ENCODE measurements around the gene OLA1. TPM values are rescaled to one million over a fixed set of nuclear protein-coding genes. Genes with fewer than 3 reads are reported as not detected.

OLA1 gene
- total RNA-seq, 1 donor from 2014 or later = 79.4 TPM

DNA sequence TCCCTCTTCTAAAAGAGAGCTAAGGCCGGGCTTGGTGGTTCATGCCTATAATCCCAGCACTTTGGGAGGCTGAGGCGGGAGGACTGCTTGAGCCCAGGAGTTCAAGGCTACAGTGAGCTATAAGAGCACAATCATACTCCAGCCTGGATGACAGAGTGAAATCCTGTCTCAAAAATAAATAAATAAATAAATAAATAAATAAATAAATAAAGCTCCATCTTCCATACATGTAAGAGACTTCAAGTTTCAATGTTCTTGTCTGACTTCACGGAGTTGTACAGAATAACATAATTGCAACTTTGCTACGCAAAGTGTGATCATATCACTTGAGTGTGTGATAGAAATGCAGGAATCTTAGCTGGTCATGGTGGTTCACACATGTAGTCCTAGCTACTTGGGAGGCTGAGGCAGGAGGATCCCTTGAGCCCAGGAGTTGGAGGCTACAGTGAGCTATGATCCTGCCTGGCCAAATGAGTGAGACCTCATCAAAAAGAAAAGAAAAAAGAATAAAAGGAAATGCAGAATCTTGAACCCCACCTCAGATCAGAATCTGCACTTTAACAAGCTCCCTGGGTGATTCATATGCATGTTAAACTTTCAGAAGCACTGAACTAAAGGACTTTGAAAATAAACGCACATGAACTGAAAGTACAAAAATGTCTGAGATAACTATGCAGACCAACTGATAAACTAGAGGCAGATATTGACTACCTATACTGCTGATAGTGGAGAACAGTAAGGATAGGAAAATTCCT is 159.4 kb downstream of the OLA1 start:
- no peaks in the 10 kb centered on the region for H3K4me1 Mint-ChIP-seq (ENCODE audit: unreplicated experiment)
- no peak overlapping the region for H3K4me3 Mint-ChIP-seq (ENCODE audit: unreplicated experiment)
- TF ChIP-seq, protein P1, sequence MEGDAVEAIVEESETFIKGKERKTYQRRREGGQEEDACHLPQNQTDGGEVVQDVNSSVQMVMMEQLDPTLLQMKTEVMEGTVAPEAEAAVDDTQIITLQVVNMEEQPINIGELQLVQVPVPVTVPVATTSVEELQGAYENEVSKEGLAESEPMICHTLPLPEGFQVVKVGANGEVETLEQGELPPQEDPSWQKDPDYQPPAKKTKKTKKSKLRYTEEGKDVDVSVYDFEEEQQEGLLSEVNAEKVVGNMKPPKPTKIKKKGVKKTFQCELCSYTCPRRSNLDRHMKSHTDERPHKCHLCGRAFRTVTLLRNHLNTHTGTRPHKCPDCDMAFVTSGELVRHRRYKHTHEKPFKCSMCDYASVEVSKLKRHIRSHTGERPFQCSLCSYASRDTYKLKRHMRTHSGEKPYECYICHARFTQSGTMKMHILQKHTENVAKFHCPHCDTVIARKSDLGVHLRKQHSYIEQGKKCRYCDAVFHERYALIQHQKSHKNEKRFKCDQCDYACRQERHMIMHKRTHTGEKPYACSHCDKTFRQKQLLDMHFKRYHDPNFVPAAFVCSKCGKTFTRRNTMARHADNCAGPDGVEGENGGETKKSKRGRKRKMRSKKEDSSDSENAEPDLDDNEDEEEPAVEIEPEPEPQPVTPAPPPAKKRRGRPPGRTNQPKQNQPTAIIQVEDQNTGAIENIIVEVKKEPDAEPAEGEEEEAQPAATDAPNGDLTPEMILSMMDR (IDR thresholded peaks at IDR 0.05) = no peak
- no peak overlapping the region for H3K27ac Mint-ChIP-seq (ENCODE audit: unreplicated experiment)
- no peak for DNase-seq (ENCODE audit: extremely low spot score, unreplicated experiment)
- no peaks in the 10 kb centered on the region for H3K27me3 Mint-ChIP-seq (ENCODE audit: unreplicated experiment)
- H3K36me3 Mint-ChIP-seq (ENCODE audit: unreplicated experiment) = peaks cover 5% of the 10 kb centered on the region
- no peaks in the 10 kb centered on the region for H3K9me3 Mint-ChIP-seq (ENCODE audit: unreplicated experiment)

DNA sequence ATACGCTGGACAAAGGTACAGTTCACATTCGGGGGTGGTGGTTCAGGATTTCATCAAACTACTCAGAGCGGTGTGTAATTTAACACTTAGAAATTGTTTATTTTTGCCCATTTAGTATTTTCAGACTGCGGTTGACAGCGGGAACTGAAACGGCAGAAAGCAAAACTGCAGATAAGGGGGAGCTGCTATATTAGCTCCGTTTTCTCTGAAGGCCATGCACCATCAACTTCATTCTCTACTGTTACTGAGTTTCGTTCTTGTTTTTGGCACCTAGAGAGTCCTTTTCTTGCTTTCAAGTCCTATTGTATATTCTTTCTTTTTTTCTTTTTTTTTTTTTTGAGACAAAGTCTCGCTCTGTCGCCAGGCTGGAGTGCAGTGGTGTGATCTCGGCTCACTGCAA is 161.6 kb downstream of the OLA1 start:
- Mint-ChIP-seq H3K4me1 (ENCODE audit: unreplicated experiment) (no peaks in the 10 kb centered on the region), H3K9me3 (ENCODE audit: unreplicated experiment) (no peaks in the 10 kb centered on the region), H3K36me3 (ENCODE audit: unreplicated experiment) (peaks cover 2% of the 10 kb centered on the region), H3K4me3 (ENCODE audit: unreplicated experiment) (no peak overlapping the region), H3K27ac (ENCODE audit: unreplicated experiment) (no peak overlapping the region), H3K27me3 (ENCODE audit: unreplicated experiment) (no peaks in the 10 kb centered on the region)
- no peak for DNase-seq (ENCODE audit: extremely low spot score, unreplicated experiment)
- TF ChIP-seq, protein P1 (IDR thresholded peaks at IDR 0.05) = no peak

DNA sequence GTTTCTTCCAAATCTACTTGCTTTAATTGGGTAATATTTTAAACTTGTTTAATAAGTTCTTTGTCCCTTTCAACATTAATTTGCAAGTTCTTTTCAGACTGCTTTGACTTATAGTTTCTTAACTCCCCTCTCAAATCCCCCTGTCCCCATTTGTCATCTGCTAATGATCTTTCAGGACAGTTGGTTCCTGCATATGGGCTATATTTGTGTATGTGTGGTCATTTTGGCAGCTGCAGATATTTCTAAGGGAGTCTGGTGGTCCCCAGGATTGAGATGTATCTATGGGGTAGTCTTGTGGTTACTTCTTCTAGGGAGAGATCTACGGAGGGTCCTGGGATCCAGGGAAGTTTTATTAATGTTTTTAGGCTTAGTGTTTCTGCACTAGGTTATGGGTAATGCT is 162.6 kb downstream of the OLA1 start:
- Mint-ChIP-seq H3K36me3 (ENCODE audit: unreplicated experiment) (peaks cover 8% of the 10 kb centered on the region), H3K4me1 (ENCODE audit: unreplicated experiment) (no peaks in the 10 kb centered on the region), H3K4me3 (ENCODE audit: unreplicated experiment) (no peak overlapping the region), H3K9me3 (ENCODE audit: unreplicated experiment) (no peaks in the 10 kb centered on the region), H3K27ac (ENCODE audit: unreplicated experiment) (no peak overlapping the region), H3K27me3 (ENCODE audit: unreplicated experiment) (no peaks in the 10 kb centered on the region)
- TF ChIP-seq, protein P1 (IDR thresholded peaks at IDR 0.05) = no peak
- DNase-seq (ENCODE audit: extremely low spot score, unreplicated experiment) = no peak

DNA sequence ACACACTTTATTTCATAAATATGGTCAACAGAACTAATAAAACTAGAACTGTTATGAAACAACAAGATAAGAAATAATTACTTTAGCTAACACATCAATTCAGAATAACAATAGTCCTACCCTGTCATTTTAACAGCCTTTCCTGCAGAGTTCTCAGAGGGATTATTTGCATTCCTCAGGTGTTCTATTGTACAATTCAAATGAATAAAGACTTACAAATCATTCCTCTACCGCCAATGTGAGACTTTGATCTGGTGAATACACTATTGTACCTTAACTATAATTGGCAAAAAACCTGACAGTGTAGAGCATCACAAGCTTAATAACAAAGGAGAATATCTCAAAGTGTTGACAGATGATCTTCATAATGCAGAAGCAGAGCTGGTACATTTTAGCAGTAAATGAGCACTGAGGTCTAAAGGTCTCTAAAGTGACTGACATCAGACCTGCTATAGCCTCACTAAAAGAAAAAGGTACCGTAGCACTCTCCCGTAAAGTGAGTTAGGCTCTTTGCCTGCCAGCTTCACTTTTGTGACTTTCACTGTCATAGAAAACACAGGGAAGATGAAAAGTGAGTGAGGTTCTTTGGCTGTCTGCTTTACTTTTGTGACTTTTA is 164.4 kb downstream of the OLA1 start:
- Mint-ChIP-seq H3K36me3 (ENCODE audit: unreplicated experiment) (peaks cover 6% of the 10 kb centered on the region), H3K27me3 (ENCODE audit: unreplicated experiment) (no peaks in the 10 kb centered on the region), H3K4me1 (ENCODE audit: unreplicated experiment) (no peaks in the 10 kb centered on the region), H3K9me3 (ENCODE audit: unreplicated experiment) (no peaks in the 10 kb centered on the region), H3K4me3 (ENCODE audit: unreplicated experiment) (no peak overlapping the region), H3K27ac (ENCODE audit: unreplicated experiment) (no peak overlapping the region)
- TF ChIP-seq, protein P1 (IDR thresholded peaks at IDR 0.05) = no peak
- no peak for DNase-seq (ENCODE audit: extremely low spot score, unreplicated experiment)

DNA sequence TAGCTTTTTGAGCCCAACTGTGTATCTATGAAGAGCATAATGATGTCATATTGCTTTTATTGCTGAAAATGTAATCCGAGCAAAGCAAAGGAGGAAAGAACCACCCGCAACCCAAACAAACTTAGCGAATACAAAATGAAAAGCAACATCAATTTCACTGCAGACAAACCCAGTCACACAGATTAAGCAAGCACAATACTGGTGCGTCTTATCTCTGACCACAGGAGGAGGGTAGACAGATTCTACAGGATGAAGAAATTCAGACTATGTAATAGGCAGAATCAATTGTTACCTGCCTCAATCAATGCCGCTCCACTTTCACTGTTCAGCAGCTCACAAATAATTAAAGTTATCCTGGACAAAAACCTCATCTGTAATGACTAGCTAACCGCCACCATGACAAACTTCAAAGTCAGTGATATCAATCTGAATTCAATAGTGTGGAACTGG is 167.6 kb downstream of the OLA1 start:
- DNase-seq (ENCODE audit: extremely low spot score, unreplicated experiment) = no peak
- Mint-ChIP-seq H3K4me1 (ENCODE audit: unreplicated experiment) (no peaks in the 10 kb centered on the region), H3K36me3 (ENCODE audit: unreplicated experiment) (peaks cover 6% of the 10 kb centered on the region), H3K9me3 (ENCODE audit: unreplicated experiment) (no peaks in the 10 kb centered on the region), H3K27me3 (ENCODE audit: unreplicated experiment) (no peaks in the 10 kb centered on the region), H3K27ac (ENCODE audit: unreplicated experiment) (no peak overlapping the region), H3K4me3 (ENCODE audit: unreplicated experiment) (no peak overlapping the region)
- TF ChIP-seq, protein P1 (IDR thresholded peaks at IDR 0.05) = no peak

Measured in osteocyte (in vitro differentiated cells).